H1 (cell line): ENCODE data around the gene FRMD3. TPM values are rescaled to one million over a fixed set of nuclear protein-coding genes. Genes with fewer than 3 reads are reported as not detected.

Experiments used
- CTCF ChIA-PET: fragments of 300-600 bp; sonication (Branson Sonifier 250); formaldehyde crosslinking; loops from one replicate; lab custom pipeline; 2021; ENCODE audit not compliant: partially characterized antibody; lab: Charles Lee
- POLR2A ChIA-PET: fragments of 300-600 bp; sonication (Branson Sonifier 250); formaldehyde crosslinking; loops from one replicate; lab custom pipeline; 2021; ENCODE audit warnings: inconsistent platforms; ENCODE audit not compliant: partially characterized antibody; lab: Charles Lee
- DNase-seq, 2 experiments: peaks; one replicate each; pipeline versions ENCODE4 v3.0.0 to v3.0.0-alpha.2; 2010 to 2022; ENCODE audit warnings: low spot score in 2 of 2, low read depth in 1 of 2, mixed read lengths in 1 of 2
- FAIRE-seq: peaks from 2 replicates; lab custom pipeline; 2011; peaks lifted over from hg19 to GRCh38; lab: Jason Lieb, UNC
- H2AFZ ChIP-seq: 2 replicates; pipeline ENCODE4 v1.8.1; 2012; ENCODE audit warnings: low read length, inconsistent platforms
- H2AK5ac ChIP-seq: 2 replicates; pipeline ENCODE4 v1.6.1; 2013; ENCODE audit warnings: low read depth, low read length
- H2BK120ac ChIP-seq: replicated peaks from 2 replicates; pipeline ENCODE3; 2013; ENCODE audit warnings: low read depth, low read length, inconsistent platforms
- H2BK12ac ChIP-seq: 2 replicates; pipeline ENCODE4 v1.6.1; 2013; ENCODE audit warnings: low read depth, low read length
- H2BK15ac ChIP-seq: 2 replicates; pipeline ENCODE4 v1.6.1; 2013; ENCODE audit warnings: low read length
- H2BK20ac ChIP-seq: 2 replicates; pipeline ENCODE4 v1.6.1; 2013; ENCODE audit warnings: low read length
- H2BK5ac ChIP-seq: 2 replicates; pipeline ENCODE4 v1.6.1; 2013; ENCODE audit warnings: low read depth, low read length
- H3K14ac ChIP-seq: 2 replicates; pipeline ENCODE4 v1.6.1; 2013; ENCODE audit warnings: inconsistent platforms; ENCODE audit not compliant: insufficient read length
- H3K18ac ChIP-seq: 2 replicates; pipeline ENCODE4 v1.6.1; 2013; ENCODE audit warnings: low read length; ENCODE audit errors: extremely low read depth
- H3K23ac ChIP-seq: 2 replicates; pipeline ENCODE4 v1.6.1; 2013; ENCODE audit warnings: inconsistent platforms; ENCODE audit not compliant: insufficient read length
- H3K23me2 ChIP-seq: 2 replicates; pipeline ENCODE4 v1.6.1; 2013; ENCODE audit warnings: low read depth, low read length
- H3K27ac ChIP-seq: 2 replicates; pipeline ENCODE4 v1.6.1; 2011; ENCODE audit warnings: low read depth, low read length, inconsistent platforms
- H3K27me3 ChIP-seq, 4 experiments: replicated peaks in 1 of 4; 1 replicate in 1 of 4; 2 replicates in 3 of 4; pipeline versions ENCODE4 v1.6.1 to v1.8.1; 2011 to 2013; ENCODE audit warnings: low read length in 3 of 4, mild to moderate bottlenecking in 3 of 4, inconsistent platforms in 2 of 4, mixed read lengths in 2 of 4, moderate library complexity in 1 of 4; ENCODE audit not compliant: control insufficient read depth in 3 of 4, insufficient read depth in 3 of 4; ENCODE audit errors: extremely low read depth in 1 of 4
- H3K36me3 ChIP-seq, 4 experiments: 2 replicates each; pipeline versions ENCODE4 v1.6.1 to v1.8.1; 2011 to 2013; ENCODE audit warnings: mild to moderate bottlenecking in 4 of 4, low read length in 3 of 4, moderate library complexity in 2 of 4, control low read depth in 1 of 4, inconsistent platforms in 1 of 4; ENCODE audit not compliant: insufficient read depth in 4 of 4, control insufficient read depth in 2 of 4
- H3K4ac ChIP-seq: replicated peaks from 2 replicates; pipeline ENCODE3; 2013; ENCODE audit warnings: low read length, low read depth, mixed read lengths, inconsistent platforms; ENCODE audit not compliant: insufficient read length
- H3K4me1 ChIP-seq, 4 experiments: replicated peaks in 1 of 4; 1 replicate in 1 of 4; 2 replicates in 3 of 4; pipeline versions ENCODE4 v1.6.1 to v1.8.1; 2011 to 2013; ENCODE audit warnings: low read length in 3 of 4, inconsistent platforms in 2 of 4, mixed read lengths in 1 of 4; ENCODE audit not compliant: insufficient read depth in 4 of 4, control insufficient read depth in 3 of 4
- H3K4me2 ChIP-seq, 2 experiments: 2 replicates each; pipeline versions ENCODE4 v1.6.1 to v1.8.1; 2011 to 2013; ENCODE audit warnings: low read depth in 2 of 2, low read length in 2 of 2, control low read depth in 1 of 2, inconsistent platforms in 1 of 2, mild to moderate bottlenecking in 1 of 2; ENCODE audit not compliant: insufficient read depth in 1 of 2
- H3K4me3 ChIP-seq, 4 experiments: fragments of 200-600, 300-600 bp in 1 of 4; sonication (generic), shearing (Covaris generic), sonication (Bioruptor Twin) in 1 of 4; 2 replicates each; pipeline versions ENCODE4 v1.5.1 to v1.8.1; 2011 to 2016; ENCODE audit warnings: low read length in 4 of 4, low read depth in 3 of 4, control low read depth in 2 of 4, inconsistent platforms in 2 of 4, mild to moderate bottlenecking in 2 of 4, mixed read lengths in 1 of 4, moderate library complexity in 1 of 4; ENCODE audit not compliant: insufficient read depth in 2 of 4; ENCODE audit errors: extremely low read depth in 1 of 4
- H3K56ac ChIP-seq: replicated peaks from 2 replicates; pipeline ENCODE3; 2013; ENCODE audit warnings: low read depth, mild to moderate bottlenecking, mixed read lengths, low read length, inconsistent platforms; ENCODE audit not compliant: insufficient read length
- H3K79me1 ChIP-seq: 2 replicates; pipeline ENCODE4 v1.6.1; 2013; ENCODE audit warnings: low read depth, low read length, control low read depth
- H3K79me2 ChIP-seq, 2 experiments: 2 replicates each; pipeline versions ENCODE4 v1.6.1 to v1.8.1; 2012 to 2013; ENCODE audit warnings: low read length in 2 of 2, mild to moderate bottlenecking in 2 of 2, inconsistent platforms in 1 of 2; ENCODE audit not compliant: insufficient read depth in 2 of 2, control insufficient read depth in 1 of 2
- H3K9ac ChIP-seq, 4 experiments: replicated peaks in 1 of 4; 1 replicate in 1 of 4; 2 replicates in 3 of 4; pipeline versions ENCODE4 v1.6.1 to v1.8.1; 2011 to 2013; ENCODE audit warnings: low read depth in 3 of 4, low read length in 3 of 4, control low read depth in 2 of 4, mild to moderate bottlenecking in 2 of 4, moderate library complexity in 2 of 4, inconsistent platforms in 1 of 4; ENCODE audit errors: extremely low read depth in 1 of 4
- H3K9me3 ChIP-seq, 2 experiments: 2 replicates each; pipeline versions ENCODE4 v1.6.1 to v1.8.1; 2012 to 2013; ENCODE audit warnings: mild to moderate bottlenecking in 2 of 2, moderate library complexity in 2 of 2, control low read depth in 1 of 2, inconsistent platforms in 1 of 2, low read depth in 1 of 2, low read length in 1 of 2, mixed read lengths in 1 of 2; ENCODE audit not compliant: insufficient read depth in 2 of 2
- H4K20me1 ChIP-seq, 2 experiments: replicated peaks in 1 of 2; 2 replicates each; pipeline versions ENCODE3 to v1.8.1; 2011 to 2013; ENCODE audit warnings: inconsistent platforms in 2 of 2, low read length in 2 of 2, mild to moderate bottlenecking in 1 of 2; ENCODE audit not compliant: insufficient read depth in 2 of 2, control insufficient read depth in 1 of 2
- H4K5ac ChIP-seq: 2 replicates; pipeline ENCODE4 v1.6.1; 2013; ENCODE audit warnings: low read length, low read depth, mixed read lengths, inconsistent platforms; ENCODE audit not compliant: insufficient read length
- H4K8ac ChIP-seq: 2 replicates; pipeline ENCODE4 v1.8.0; 2013; ENCODE audit warnings: mild to moderate bottlenecking, moderate library complexity, low read length, inconsistent platforms; ENCODE audit not compliant: insufficient read depth; ENCODE audit errors: extremely low read depth
- H4K91ac ChIP-seq: replicated peaks from 2 replicates; pipeline ENCODE3; 2013; ENCODE audit warnings: low read length, mixed read lengths, inconsistent platforms; ENCODE audit not compliant: insufficient read length
- BRCA1 ChIP-seq: IDR thresholded peaks from 2 replicates; pipeline ENCODE4 v1.6.1; 2012; ENCODE audit warnings: low read depth, low read length, improper control_type of control experiment
- CHD2 ChIP-seq: IDR thresholded peaks from 2 replicates; pipeline ENCODE4 v1.6.1; 2012; ENCODE audit warnings: low read length, improper control_type of control experiment
- FOSL1 ChIP-seq: IDR thresholded peaks from 2 replicates; pipeline ENCODE4 v1.6.1; 2011; ENCODE audit warnings: mild to moderate bottlenecking, low read depth, low read length, moderate library complexity; ENCODE audit not compliant: insufficient read depth
- HDAC2 ChIP-seq, 2 experiments: fragments of 300-600 bp in 1 of 2; sonication (generic) in 1 of 2; IDR thresholded peaks; 2 replicates each; pipeline ENCODE4 v1.6.1; 2011 to 2012; ENCODE audit warnings: low read depth in 2 of 2, low read length in 2 of 2, mild to moderate bottlenecking in 2 of 2, moderate library complexity in 2 of 2, borderline replicate concordance in 1 of 2, inconsistent platforms in 1 of 2
- HDAC6 ChIP-seq: IDR thresholded peaks from one replicate; pipeline ENCODE4 v1.7.1; 2012; ENCODE audit warnings: low read depth, mild to moderate bottlenecking, inconsistent platforms, low read length, moderate library complexity
- KDM1A ChIP-seq: fragments of 200-600, 300-600 bp; sonication (generic); IDR thresholded peaks from 2 replicates; pipeline ENCODE4 v1.7.1; 2016; ENCODE audit warnings: mild to moderate bottlenecking, low read length, borderline replicate concordance
- KDM5A ChIP-seq: fragments of 200-600 bp; IDR thresholded peaks from 2 replicates; pipeline ENCODE4 v1.7.1; 2012; ENCODE audit warnings: mild to moderate bottlenecking, low read length, inconsistent platforms, mixed read lengths
- RXRA ChIP-seq: IDR thresholded peaks from 2 replicates; pipeline ENCODE4 v1.6.1; 2011; ENCODE audit warnings: low read depth, mild to moderate bottlenecking, low read length, moderate library complexity; ENCODE audit not compliant: insufficient read depth
- SP2 ChIP-seq: IDR thresholded peaks from 2 replicates; pipeline ENCODE4 v1.6.1; 2012; ENCODE audit warnings: mild to moderate bottlenecking, low read length, inconsistent platforms
- WGBS, 2 experiments: shearing (Covaris generic) in 1 of 2; methylation state at CpG; one replicate each; pipeline versions ENCODE4 v1.1.6 to v1.1.7; 2013 to 2015; ENCODE audit warnings: low lambda C conversion rate in 2 of 2, mixed read lengths in 2 of 2, inconsistent platforms in 1 of 2, low coverage in 1 of 2, missing lambda C conversion rate in 1 of 2; ENCODE audit not compliant: insufficient replicate concordance in 2 of 2, insufficient coverage in 1 of 2, insufficient read length in 1 of 2; ENCODE audit errors: extremely low coverage in 1 of 2, missing lambda C conversion rate in 1 of 2; 5-methylcytosine and 5-hydroxymethylcytosine counted together
- polyA plus RNA-seq, 7 experiments: library from polyadenylated mRNA; depleted of rRNA in 3 of 7; stranded (reverse) in 5 of 7; unstranded in 2 of 7; fragments of >200 nt in 5 of 7; fragments of 200-250 nt in 2 of 7; gene quantifications; 1 replicate in 5 of 7; 2 replicates in 1 of 7; 4 replicates in 1 of 7; pipeline versions ENCODE4 v1.2.1 to v1.2.3, GENCODE V29; 2011 to 2013; ENCODE audit warnings: missing spikeins in 2 of 7, mixed read lengths in 2 of 7
- total RNA-seq: library from RNA; stranded (reverse); fragmentation: NEBNext Ultra II Directional; extraction: Animal tissue kit (Norgen Biotek cat#: 25700); gene quantifications from 2 replicates; pipeline ENCODE4 v1.2.1, GENCODE V29; 2021
- TF ChIP-seq, protein P1 (sequence below): IDR thresholded peaks from 2 replicates; pipeline ENCODE4 v1.6.1; 2011; ENCODE audit warnings: low read depth, mild to moderate bottlenecking, low read length; ENCODE audit not compliant: insufficient read depth
- TF ChIP-seq, protein P2 (sequence below), 3 experiments: IDR thresholded peaks; 1 replicate in 2 of 3; 2 replicates in 1 of 3; pipeline versions ENCODE4 v1.5.1 to v1.6.1; 2011; ENCODE audit warnings: low read length in 3 of 3, mild to moderate bottlenecking in 3 of 3, inconsistent platforms in 2 of 3, low read depth in 1 of 3, moderate library complexity in 1 of 3; ENCODE audit not compliant: insufficient read depth in 1 of 3; ENCODE audit errors: control extremely low read depth in 1 of 3

FRMD3 gene
- total and polyA plus RNA-seq, 2 of the 8 experiments (the other 6 are each of a cell fraction or from before 2014, with no cell fraction given), result 0.15 to 1.4 TPM

DNA sequence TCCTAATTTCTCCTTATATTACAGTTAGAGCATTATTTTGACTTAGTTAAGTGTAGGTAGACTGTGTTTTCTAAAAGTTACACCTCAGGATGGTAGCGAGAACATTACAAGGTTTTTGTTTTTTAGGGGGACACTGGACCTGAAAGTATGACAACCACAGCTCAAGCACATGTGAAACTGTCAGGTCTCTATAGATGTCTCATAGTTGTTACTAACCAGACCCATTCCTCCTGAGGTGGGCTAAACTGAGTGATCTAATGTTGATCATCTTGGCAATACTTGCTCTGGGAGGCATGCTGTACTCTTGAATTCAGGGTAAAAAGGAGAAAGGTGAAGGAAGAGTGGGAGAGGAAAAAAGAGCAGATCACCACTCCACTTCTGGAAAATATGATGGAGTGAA is 278.6 kb downstream of the FRMD3 start:
- Histone ChIP-seq H3K27me3 (no peaks in the 10 kb centered on the region), H3K4me2 (no peak overlapping the region), H2BK20ac (no peak overlapping the region), H2BK12ac (no peak overlapping the region), H3K23me2 (no peaks in the 10 kb centered on the region), H3K9me3 (no peaks in the 10 kb centered on the region), H3K27ac (no peak overlapping the region), H3K9ac (no peak overlapping the region), H2BK15ac (no peak overlapping the region), H3K36me3 (no peaks in the 10 kb centered on the region), H4K8ac (no peak overlapping the region), H2BK120ac (no peak overlapping the region), H4K5ac (no peak overlapping the region), H3K18ac (no peak overlapping the region), H3K79me2 (no peaks in the 10 kb centered on the region), H3K4me1 (no peaks in the 10 kb centered on the region), H2BK5ac (no peak overlapping the region), H4K20me1 (no peaks in the 10 kb centered on the region), H3K4ac (no peak overlapping the region), H2AK5ac (no peak overlapping the region), H3K79me1 (no peaks in the 10 kb centered on the region), H3K23ac (no peak overlapping the region), H2AFZ (no peak overlapping the region), H3K14ac (no peak overlapping the region), H3K56ac (no peak overlapping the region), H4K91ac (no peak overlapping the region), H3K4me3 (no peak overlapping the region)
- ChIA-PET POLR2A (no interaction called here), CTCF (no interaction called here)
- DNase-seq (no peak), FAIRE-seq (no peak)
- WGBS, 2 experiments, result 95% methylated on average over 1 of the region's 1 CpG; no CpG with 5 or more reads in 1 of the 2 experiments
- no peak for TF ChIP-seq SP2
- no peak for TF ChIP-seq BRCA1
- no peak for TF ChIP-seq HDAC2 (IDR thresholded peaks at IDR 0.05; ENCODE audit: borderline replicate concordance in 1 of 2, low read depth in 2 of 2, low read length in 2 of 2)
- TF ChIP-seq FOSL1, result no peak
- TF ChIP-seq KDM1A, result no peak
- TF ChIP-seq KDM5A, result no peak
- no peak for TF ChIP-seq RXRA
- TF ChIP-seq, protein P1, sequence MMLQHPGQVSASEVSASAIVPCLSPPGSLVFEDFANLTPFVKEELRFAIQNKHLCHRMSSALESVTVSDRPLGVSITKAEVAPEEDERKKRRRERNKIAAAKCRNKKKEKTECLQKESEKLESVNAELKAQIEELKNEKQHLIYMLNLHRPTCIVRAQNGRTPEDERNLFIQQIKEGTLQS, result no peak
- TF ChIP-seq, protein P2, sequence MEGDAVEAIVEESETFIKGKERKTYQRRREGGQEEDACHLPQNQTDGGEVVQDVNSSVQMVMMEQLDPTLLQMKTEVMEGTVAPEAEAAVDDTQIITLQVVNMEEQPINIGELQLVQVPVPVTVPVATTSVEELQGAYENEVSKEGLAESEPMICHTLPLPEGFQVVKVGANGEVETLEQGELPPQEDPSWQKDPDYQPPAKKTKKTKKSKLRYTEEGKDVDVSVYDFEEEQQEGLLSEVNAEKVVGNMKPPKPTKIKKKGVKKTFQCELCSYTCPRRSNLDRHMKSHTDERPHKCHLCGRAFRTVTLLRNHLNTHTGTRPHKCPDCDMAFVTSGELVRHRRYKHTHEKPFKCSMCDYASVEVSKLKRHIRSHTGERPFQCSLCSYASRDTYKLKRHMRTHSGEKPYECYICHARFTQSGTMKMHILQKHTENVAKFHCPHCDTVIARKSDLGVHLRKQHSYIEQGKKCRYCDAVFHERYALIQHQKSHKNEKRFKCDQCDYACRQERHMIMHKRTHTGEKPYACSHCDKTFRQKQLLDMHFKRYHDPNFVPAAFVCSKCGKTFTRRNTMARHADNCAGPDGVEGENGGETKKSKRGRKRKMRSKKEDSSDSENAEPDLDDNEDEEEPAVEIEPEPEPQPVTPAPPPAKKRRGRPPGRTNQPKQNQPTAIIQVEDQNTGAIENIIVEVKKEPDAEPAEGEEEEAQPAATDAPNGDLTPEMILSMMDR (IDR thresholded peaks at IDR 0.05; ENCODE audit: control extremely low read depth in 1 of 3, insufficient read depth in 1 of 3, low read depth in 1 of 3, low read length in 3 of 3), result no peak
- no peak for TF ChIP-seq CHD2
- TF ChIP-seq HDAC6, result no peak
